Esophagus muscularis mucosa (tissue), 4 donors: ENCODE data around the gene NRIP1.

ENCODE experiments used
- CTCF ChIP-seq, 3 experiments: fragments of 200-600 bp in 2 of 3; fragments of 450-650 bp in 1 of 3; sonication (generic) in 2 of 3; IDR thresholded peaks; one replicate each; pipeline ENCODE4 v1.5.1; 2017 to 2019; ENCODE audit warnings: antibody characterized with exemption in 3 of 3, mild to moderate bottlenecking in 2 of 3, moderate library complexity in 1 of 3
- EP300 ChIP-seq: sonication (generic); formaldehyde crosslinking; IDR thresholded peaks from one replicate; pipeline ENCODE4 v1.6.1; 2017; ENCODE audit warnings: antibody characterized with exemption
- POLR2A ChIP-seq: fragments of 450-650 bp; IDR thresholded peaks from one replicate; pipeline ENCODE4 v1.6.1; 2017; ENCODE audit warnings: antibody characterized with exemption, moderate library complexity, mild to moderate bottlenecking, low read depth
- POLR2AphosphoS5 ChIP-seq, 2 donors: sonication (generic); formaldehyde crosslinking; IDR thresholded peaks; one replicate each; pipeline ENCODE4 v1.6.1; 2017; ENCODE audit warnings: antibody characterized with exemption in 2 of 2

DNA sequence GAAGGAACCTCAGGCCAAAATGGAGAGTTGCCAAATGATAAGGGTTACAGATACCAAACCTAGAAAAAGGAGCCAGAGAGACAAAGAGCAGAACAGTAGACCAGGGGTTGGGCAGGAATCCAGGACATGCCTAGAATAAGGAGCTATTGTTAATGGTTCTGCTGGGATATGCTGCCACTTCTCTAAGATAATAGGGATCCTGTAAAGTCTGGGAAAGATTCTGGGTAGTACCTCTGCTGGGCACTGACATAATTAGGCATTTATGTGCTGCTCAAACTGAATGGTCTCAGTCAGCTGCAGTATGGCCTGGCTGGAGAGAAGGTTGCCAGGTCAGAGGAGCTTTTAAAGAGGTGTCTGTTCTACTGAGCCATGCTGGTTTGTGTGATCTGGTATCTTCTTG is 19.9 kb upstream of the NRIP1 start:
- TF ChIP-seq POLR2A, result no peak
- TF ChIP-seq CTCF (IDR thresholded peaks at IDR 0.05), result no peak
- no peak for TF ChIP-seq POLR2AphosphoS5 (IDR thresholded peaks at IDR 0.05)
- no peak for TF ChIP-seq EP300
